K562 (cell line): ENCODE results near the gene ZNHIT1. TPM values are rescaled to one million over a fixed set of nuclear protein-coding genes. Genes with fewer than 3 reads are reported as not detected.

Source experiments
- BHLHE40 ChIP-seq: IDR thresholded peaks from 2 replicates; pipeline ENCODE4 v1.6.1; 2011; ENCODE audit warnings: low read length, improper control_type of control experiment
- FOXM1 ChIP-seq, 2 experiments: fragments of 450-650 bp in 1 of 2; sonication (generic) in 1 of 2; formaldehyde crosslinking in 1 of 2; IDR thresholded peaks; 2 replicates each; pipeline versions ENCODE4 v1.6.1 to v1.9.0; 2017 to 2022; ENCODE audit warnings: low read depth in 2 of 2, mild to moderate bottlenecking in 2 of 2, missing genetic modification reagents in 1 of 2, moderate library complexity in 1 of 2
- GATAD2B ChIP-seq: fragments of 450-650 bp; IDR thresholded peaks from 2 replicates; pipeline ENCODE4 v1.6.1; 2017; ENCODE audit warnings: mild to moderate bottlenecking, borderline replicate concordance
- GTF2F1 ChIP-seq: IDR thresholded peaks from 2 replicates; pipeline ENCODE4 v1.6.1; 2011; ENCODE audit warnings: low read depth, low read length, improper control_type of control experiment
- JUND ChIP-seq, 2 experiments: IDR thresholded peaks; 2 replicates in 1 of 2; 3 replicates in 1 of 2; pipeline ENCODE4 v1.6.1; 2011; ENCODE audit warnings: borderline replicate concordance in 2 of 2, low read depth in 2 of 2, low read length in 2 of 2, improper control_type of control experiment in 1 of 2, missing biosample characterization in 1 of 2, missing genetic modification characterization in 1 of 2, missing genetic modification reagents in 1 of 2
- MED1 ChIP-seq: sonication (generic); formaldehyde crosslinking; IDR thresholded peaks from 2 replicates; pipeline ENCODE4 v1.8.1; 2023; ENCODE audit warnings: missing genetic modification reagents, borderline replicate concordance
- PHF20 ChIP-seq: fragments of 450-650 bp; IDR thresholded peaks from 2 replicates; pipeline ENCODE4 v1.6.1; 2018; ENCODE audit not compliant: partially characterized antibody
- POLR2B ChIP-seq: fragments of 450-650 bp; IDR thresholded peaks from 2 replicates; pipeline ENCODE4 v1.6.1; 2018; ENCODE audit warnings: low read depth; ENCODE audit not compliant: partially characterized antibody
- RBM22 ChIP-seq: fragments of 200-400 bp; formaldehyde crosslinking; IDR thresholded peaks from 2 replicates; pipeline ENCODE4 v1.6.1; 2018; ENCODE audit warnings: low read length, low read depth; ENCODE audit not compliant: poor library complexity, severe bottlenecking
- SETDB1 ChIP-seq: IDR thresholded peaks from one replicate; pipeline ENCODE4 v1.6.1; 2012; ENCODE audit warnings: low read length, control low read depth, inconsistent platforms
- SIRT6 ChIP-seq: IDR thresholded peaks from one replicate; pipeline ENCODE4 v1.6.1; 2012; ENCODE audit warnings: low read depth, mild to moderate bottlenecking, control low read depth, inconsistent platforms, low read length, moderate library complexity
- SRSF3 ChIP-seq: fragments of 200-400 bp; formaldehyde crosslinking; IDR thresholded peaks from 2 replicates; pipeline ENCODE4 v1.6.1; 2016; ENCODE audit warnings: mild to moderate bottlenecking, low read length, moderate library complexity; ENCODE audit not compliant: insufficient read depth
- TOE1 ChIP-seq, 2 experiments: fragments of 450-650 bp in 1 of 2; sonication (generic) in 1 of 2; formaldehyde crosslinking in 1 of 2; IDR thresholded peaks; 2 replicates each; pipeline versions ENCODE4 v1.7.1 to v1.8.0; 2016 to 2022; ENCODE audit warnings: borderline replicate concordance in 2 of 2, mild to moderate bottlenecking in 2 of 2, antibody characterized with exemption in 1 of 2, inconsistent platforms in 1 of 2, low read depth in 1 of 2, missing genetic modification reagents in 1 of 2, moderate library complexity in 1 of 2
- ZNF184 ChIP-seq: sonication (generic); formaldehyde crosslinking; IDR thresholded peaks from 2 replicates; pipeline ENCODE4 v1.5.0; 2020; ENCODE audit warnings: missing genetic modification reagents
- ZNF583 ChIP-seq: fragments of 250-450 bp; sonication (Bioruptor Pico); IDR thresholded peaks from 2 replicates; pipeline ENCODE4 v1.4.0; 2020
- polyA plus RNA-seq, 8 experiments: library from polyadenylated mRNA; depleted of rRNA in 4 of 8; stranded (reverse) in 5 of 8; unstranded in 3 of 8; fragments of >200 nt; fragmentation: Nextera tagmentation in 2 of 8; fragmentation: Illumina TruSeq in 1 of 8; extraction: Ambion mirVana in 2 of 8; extraction: Trizol in 1 of 8; gene quantifications; 2 replicates each; pipeline versions ENCODE4 v1.2.1 to v1.2.3, GENCODE V29; 2011 to 2014; ENCODE audit warnings: inconsistent platforms in 1 of 8, missing spikeins in 1 of 8
- total RNA-seq, 7 experiments: library from RNA; depleted of rRNA in 6 of 7; stranded (reverse); fragments of >200 nt in 6 of 7; fragmentation: Illumina TruSeq in 2 of 7; extraction: Trizol in 2 of 7; gene quantifications; 2 replicates each; pipeline versions ENCODE4 v1.2.1 to v1.2.3, GENCODE V29; 2011 to 2021; ENCODE audit warnings: low replicate concordance in 1 of 7
- TF ChIP-seq, protein P1 (sequence below): sonication (generic); formaldehyde crosslinking; IDR thresholded peaks from 2 replicates; pipeline ENCODE4 v1.8.1; 2022; ENCODE audit warnings: missing genetic modification reagents
- TF ChIP-seq, protein P2 (sequence below): sonication (generic); formaldehyde crosslinking; IDR thresholded peaks from 2 replicates; pipeline ENCODE4 v1.8.0; 2022; ENCODE audit warnings: mild to moderate bottlenecking, missing genetic modification reagents
- TF ChIP-seq, protein P3 (sequence below): fragments of 250-450 bp; sonication (Bioruptor Pico); IDR thresholded peaks from 2 replicates; pipeline ENCODE4 v1.8.0; 2021; ENCODE audit warnings: borderline replicate concordance, mild to moderate bottlenecking, moderate library complexity; ENCODE audit not compliant: poor library complexity, severe bottlenecking

Gene ZNHIT1
- total and polyA plus RNA-seq, 9 of the 15 experiments (the other 6 are each of a cell fraction or from before 2014, with no cell fraction given), result 6.4 to 162 (median 70.1) TPM

DNA sequence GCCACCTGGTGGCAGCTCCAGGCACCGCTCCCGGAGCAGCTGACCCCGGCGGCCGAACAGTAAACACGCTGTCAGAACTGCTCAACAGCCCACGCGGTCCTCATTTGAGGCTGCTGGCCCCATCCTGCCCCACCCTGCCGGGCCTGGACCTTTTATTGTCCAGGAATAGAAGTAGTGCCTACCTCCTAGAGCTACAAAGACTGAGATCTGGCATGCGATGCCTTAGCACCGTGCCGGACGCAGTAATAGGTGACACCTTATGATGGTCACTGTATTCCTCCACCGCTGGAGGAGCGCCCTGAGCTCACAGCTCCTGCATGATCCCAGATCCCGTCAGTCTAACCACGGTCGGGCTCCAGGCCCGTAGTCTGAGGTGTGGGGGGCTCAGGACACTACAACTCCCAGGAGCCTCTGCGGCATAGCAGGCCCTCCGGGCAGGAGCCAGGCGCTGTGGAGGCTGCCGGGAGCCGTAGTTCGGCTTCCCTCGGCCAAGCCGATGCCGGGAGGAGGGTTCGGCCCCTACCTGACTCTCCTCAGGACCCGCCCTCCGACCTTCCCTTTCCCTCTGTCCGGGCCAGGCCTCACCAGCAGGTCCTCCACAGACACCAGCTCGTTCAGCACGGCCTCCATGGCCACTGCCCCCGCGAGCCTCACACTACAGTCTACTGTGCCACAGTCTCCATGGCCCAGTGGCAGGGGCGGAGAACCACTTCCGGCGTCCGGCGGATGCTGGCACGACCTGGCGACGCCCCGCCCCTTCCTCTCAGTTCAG lies 26.6 kb downstream of the ZNHIT1 start, which contains the start of gene FIS1 (continued):
- TF ChIP-seq FOXM1 (IDR thresholded peaks at IDR 0.05; ENCODE audit: low read depth) (no peak), FOXM1 (CRISPR knock-in tag; IDR thresholded peaks at IDR 0.05; ENCODE audit: low read depth) (peak; percentile 78; the same call in 1 of the 2 replicates), POLR2B (peak; percentile 93), SRSF3 (no peak), PHF20 (peak; percentile 81), JUND (IDR thresholded peaks at IDR 0.05; ENCODE audit: borderline replicate concordance, low read depth, low read length) (peak; percentile 18), JUND (tag; IDR thresholded peaks at IDR 0.05; ENCODE audit: borderline replicate concordance, low read depth, low read length) (peak; percentile 42; the same call in 2 of the 3 replicates), TOE1 (IDR thresholded peaks at IDR 0.05; ENCODE audit: borderline replicate concordance) (peak; percentile 45; the same call in 1 of the 2 replicates), TOE1 (CRISPR knock-in tag; IDR thresholded peaks at IDR 0.05; ENCODE audit: borderline replicate concordance, low read depth) (no peak), SETDB1 (peak; percentile 37), ZNF583 (CRISPR knock-in tag) (0 out of 2 replicates have a peak, but pooled peaks have one; percentile 11), RBM22 (peak; percentile 62), SIRT6 (no peak), ZNF184 (CRISPR knock-in tag) (no peak), GTF2F1 (0 out of 2 replicates have a peak, but pooled peaks have one; percentile 50), GATAD2B (no peak), BHLHE40 (peak; percentile 79), MED1 (CRISPR knock-in tag) (no peak)
- TF ChIP-seq, protein P1, sequence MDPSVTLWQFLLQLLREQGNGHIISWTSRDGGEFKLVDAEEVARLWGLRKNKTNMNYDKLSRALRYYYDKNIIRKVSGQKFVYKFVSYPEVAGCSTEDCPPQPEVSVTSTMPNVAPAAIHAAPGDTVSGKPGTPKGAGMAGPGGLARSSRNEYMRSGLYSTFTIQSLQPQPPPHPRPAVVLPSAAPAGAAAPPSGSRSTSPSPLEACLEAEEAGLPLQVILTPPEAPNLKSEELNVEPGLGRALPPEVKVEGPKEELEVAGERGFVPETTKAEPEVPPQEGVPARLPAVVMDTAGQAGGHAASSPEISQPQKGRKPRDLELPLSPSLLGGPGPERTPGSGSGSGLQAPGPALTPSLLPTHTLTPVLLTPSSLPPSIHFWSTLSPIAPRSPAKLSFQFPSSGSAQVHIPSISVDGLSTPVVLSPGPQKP (CRISPR knock-in tag), result no peak
- TF ChIP-seq, protein P2, sequence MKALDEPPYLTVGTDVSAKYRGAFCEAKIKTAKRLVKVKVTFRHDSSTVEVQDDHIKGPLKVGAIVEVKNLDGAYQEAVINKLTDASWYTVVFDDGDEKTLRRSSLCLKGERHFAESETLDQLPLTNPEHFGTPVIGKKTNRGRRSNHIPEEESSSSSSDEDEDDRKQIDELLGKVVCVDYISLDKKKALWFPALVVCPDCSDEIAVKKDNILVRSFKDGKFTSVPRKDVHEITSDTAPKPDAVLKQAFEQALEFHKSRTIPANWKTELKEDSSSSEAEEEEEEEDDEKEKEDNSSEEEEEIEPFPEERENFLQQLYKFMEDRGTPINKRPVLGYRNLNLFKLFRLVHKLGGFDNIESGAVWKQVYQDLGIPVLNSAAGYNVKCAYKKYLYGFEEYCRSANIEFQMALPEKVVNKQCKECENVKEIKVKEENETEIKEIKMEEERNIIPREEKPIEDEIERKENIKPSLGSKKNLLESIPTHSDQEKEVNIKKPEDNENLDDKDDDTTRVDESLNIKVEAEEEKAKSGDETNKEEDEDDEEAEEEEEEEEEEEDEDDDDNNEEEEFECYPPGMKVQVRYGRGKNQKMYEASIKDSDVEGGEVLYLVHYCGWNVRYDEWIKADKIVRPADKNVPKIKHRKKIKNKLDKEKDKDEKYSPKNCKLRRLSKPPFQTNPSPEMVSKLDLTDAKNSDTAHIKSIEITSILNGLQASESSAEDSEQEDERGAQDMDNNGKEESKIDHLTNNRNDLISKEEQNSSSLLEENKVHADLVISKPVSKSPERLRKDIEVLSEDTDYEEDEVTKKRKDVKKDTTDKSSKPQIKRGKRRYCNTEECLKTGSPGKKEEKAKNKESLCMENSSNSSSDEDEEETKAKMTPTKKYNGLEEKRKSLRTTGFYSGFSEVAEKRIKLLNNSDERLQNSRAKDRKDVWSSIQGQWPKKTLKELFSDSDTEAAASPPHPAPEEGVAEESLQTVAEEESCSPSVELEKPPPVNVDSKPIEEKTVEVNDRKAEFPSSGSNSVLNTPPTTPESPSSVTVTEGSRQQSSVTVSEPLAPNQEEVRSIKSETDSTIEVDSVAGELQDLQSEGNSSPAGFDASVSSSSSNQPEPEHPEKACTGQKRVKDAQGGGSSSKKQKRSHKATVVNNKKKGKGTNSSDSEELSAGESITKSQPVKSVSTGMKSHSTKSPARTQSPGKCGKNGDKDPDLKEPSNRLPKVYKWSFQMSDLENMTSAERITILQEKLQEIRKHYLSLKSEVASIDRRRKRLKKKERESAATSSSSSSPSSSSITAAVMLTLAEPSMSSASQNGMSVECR, result peak; percentile 92
- TF ChIP-seq, protein P3, sequence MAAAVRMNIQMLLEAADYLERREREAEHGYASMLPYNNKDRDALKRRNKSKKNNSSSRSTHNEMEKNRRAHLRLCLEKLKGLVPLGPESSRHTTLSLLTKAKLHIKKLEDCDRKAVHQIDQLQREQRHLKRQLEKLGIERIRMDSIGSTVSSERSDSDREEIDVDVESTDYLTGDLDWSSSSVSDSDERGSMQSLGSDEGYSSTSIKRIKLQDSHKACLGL, result peak; percentile 78
